GM12874 (cell line): ENCODE data around the gene UBL4A.

ENCODE experiments used
- TF ChIP-seq, protein P1 (sequence below): IDR thresholded peaks from 2 replicates; pipeline ENCODE4 v1.5.1; 2011; ENCODE audit warnings: low read depth, mild to moderate bottlenecking, control low read depth, low read length, moderate library complexity; ENCODE audit not compliant: insufficient read depth

UBL4A gene

GRCh38 chrX:154526901-154527675, 40.7 kb upstream of the UBL4A start:
- TF ChIP-seq, protein P1, sequence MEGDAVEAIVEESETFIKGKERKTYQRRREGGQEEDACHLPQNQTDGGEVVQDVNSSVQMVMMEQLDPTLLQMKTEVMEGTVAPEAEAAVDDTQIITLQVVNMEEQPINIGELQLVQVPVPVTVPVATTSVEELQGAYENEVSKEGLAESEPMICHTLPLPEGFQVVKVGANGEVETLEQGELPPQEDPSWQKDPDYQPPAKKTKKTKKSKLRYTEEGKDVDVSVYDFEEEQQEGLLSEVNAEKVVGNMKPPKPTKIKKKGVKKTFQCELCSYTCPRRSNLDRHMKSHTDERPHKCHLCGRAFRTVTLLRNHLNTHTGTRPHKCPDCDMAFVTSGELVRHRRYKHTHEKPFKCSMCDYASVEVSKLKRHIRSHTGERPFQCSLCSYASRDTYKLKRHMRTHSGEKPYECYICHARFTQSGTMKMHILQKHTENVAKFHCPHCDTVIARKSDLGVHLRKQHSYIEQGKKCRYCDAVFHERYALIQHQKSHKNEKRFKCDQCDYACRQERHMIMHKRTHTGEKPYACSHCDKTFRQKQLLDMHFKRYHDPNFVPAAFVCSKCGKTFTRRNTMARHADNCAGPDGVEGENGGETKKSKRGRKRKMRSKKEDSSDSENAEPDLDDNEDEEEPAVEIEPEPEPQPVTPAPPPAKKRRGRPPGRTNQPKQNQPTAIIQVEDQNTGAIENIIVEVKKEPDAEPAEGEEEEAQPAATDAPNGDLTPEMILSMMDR = peak; percentile 47

GRCh38 chrX:154525606-154526490, 39.4 kb upstream of the UBL4A start:
- TF ChIP-seq, protein P1 = no peak

DNA sequence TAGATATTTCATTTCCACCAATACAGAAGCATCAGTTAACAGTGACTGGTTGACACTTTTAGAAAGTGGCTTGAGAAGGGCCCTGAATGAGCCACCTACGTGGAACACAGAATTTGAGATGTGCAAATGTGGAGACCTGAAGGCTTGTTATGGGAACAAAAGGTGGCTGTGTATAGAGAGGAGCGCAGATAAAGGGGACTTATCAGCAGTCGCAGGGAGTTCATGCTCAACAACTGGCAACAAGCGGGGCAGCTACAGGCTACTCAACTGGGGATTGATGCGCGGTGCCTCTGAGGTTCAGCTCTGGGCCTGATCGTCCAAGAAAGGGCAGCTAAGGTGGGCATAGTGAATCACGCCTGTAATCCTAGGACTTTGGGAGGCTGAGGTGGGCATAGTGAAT, 33.0 kb upstream of the UBL4A start:
- TF ChIP-seq, protein P1 = no peak

- TF ChIP-seq, protein P1 = no peak
These were observed 30.8 kb upstream of the UBL4A start for GRCh38 chrX:154517101-154517781.

GRCh38 chrX:154516656-154517100, 30.3 kb upstream of the UBL4A start:
- TF ChIP-seq, protein P1 = no peak

DNA sequence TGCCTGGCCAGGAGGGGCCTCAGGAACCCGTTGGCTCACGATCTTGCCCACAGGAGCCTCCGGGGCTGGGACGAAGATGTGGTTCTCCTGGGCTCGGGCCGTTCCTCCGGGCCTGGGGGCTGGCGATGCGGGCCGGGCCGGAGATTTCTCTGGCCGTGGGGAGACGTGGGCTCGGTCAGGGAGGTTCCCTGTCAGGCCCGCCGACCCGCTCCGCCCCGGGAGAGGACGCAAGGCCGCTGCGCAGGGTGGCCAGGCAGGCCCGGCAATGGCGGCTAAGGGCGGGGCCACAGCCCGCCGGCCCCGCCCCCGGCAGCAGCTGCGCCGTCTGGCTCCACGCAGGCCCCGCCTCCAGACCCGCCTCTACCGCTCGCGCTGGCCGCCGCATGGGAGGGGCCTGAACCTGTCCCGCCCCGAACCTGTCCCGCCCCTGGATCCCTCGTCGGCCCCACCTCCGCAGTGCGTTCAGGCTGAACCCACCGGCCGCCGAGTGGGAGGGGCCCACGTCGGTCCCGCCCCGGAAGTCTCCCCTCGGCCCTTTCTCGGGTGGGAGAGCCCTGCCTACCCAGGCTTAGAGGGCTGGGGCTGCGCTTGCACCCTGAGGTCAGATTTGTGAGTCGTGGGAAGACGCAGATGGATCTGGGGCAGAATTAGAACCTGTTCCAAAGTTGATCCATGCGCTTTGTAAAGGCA, 29.7 kb upstream of the UBL4A start, which contains the start of gene FAM3A:
Gene FAM3A, minus strand, starts transcription at position 267 of the 690 bp plus-strand sequence. CDS start 460 bp downstream, outside the sequence.
- TF ChIP-seq, protein P1 = no peak
